Activated naive CD4-positive, alpha-beta T cell treated with anti-CD3 and anti-CD28 coated beads, Interleukin-2, amount 50 U/mL, for 16 hours (primary cell): Measurements from ENCODE around the gene NEMP1.
"Not testable (repeated sequence)": the region's sequence is repeated elsewhere in the genome, so short reads cannot be mapped to it uniquely, and the experiment has no call there.

ENCODE experiments used
- DNase-seq: peaks from one replicate; pipeline ENCODE4 v3.0.0-alpha.2; 2020

NEMP1 gene

GRCh38 chr12:57049890-57050289 is 28.7 kb downstream of the NEMP1 start, which contains the start of gene MYO1A:
Gene MYO1A (minus strand): TSS chr12:57050129. CDS start chr12:57048323, 1,806 bp downstream.
- no peak for DNase-seq

- DNase-seq: no peak
Measured at GRCh38 chr12:57049119-57049446, 29.5 kb downstream of the NEMP1 start.

GRCh38 chr12:57048423-57049118 is 30.0 kb downstream of the NEMP1 start:
- DNase-seq: no peak

GRCh38 chr12:57047981-57048380 is 30.6 kb downstream of the NEMP1 start:
- no peak for DNase-seq

- peak; percentile 18 for DNase-seq
Measured at GRCh38 chr12:57046947-57047890, 31.4 kb downstream of the NEMP1 start.

- DNase-seq: no peak
Measured at GRCh38 chr12:57046086-57046791, 32.4 kb downstream of the NEMP1 start.

- no peak for DNase-seq
Measured at GRCh38 chr12:57044889-57045288, 33.7 kb downstream of the NEMP1 start.

GRCh38 chr12:57044468-57044867 is 34.1 kb downstream of the NEMP1 start:
- DNase-seq: no peak

- DNase-seq: no peak
Measured at GRCh38 chr12:57042695-57043094, 35.9 kb downstream of the NEMP1 start.

GRCh38 chr12:57040750-57041149 is 37.8 kb downstream of the NEMP1 start:
- no peak for DNase-seq

- no peak for DNase-seq
Measured at GRCh38 chr12:57040211-57040610, 38.4 kb downstream of the NEMP1 start.

GRCh38 chr12:57039016-57039798 is 39.4 kb downstream of the NEMP1 start:
- DNase-seq: no peak

GRCh38 chr12:57037264-57037663 is 41.3 kb downstream of the NEMP1 start:
- DNase-seq: no peak

GRCh38 chr12:57033431-57033830 is 45.2 kb downstream of the NEMP1 start:
- no peak for DNase-seq

GRCh38 chr12:57031789-57032188 is 46.8 kb downstream of the NEMP1 start:
- no peak for DNase-seq

- DNase-seq: no peak
Measured at GRCh38 chr12:57031138-57031725, 47.4 kb downstream of the NEMP1 start.

GRCh38 chr12:57029457-57029856 is 49.1 kb downstream of the NEMP1 start:
- no peak for DNase-seq

- no peak for DNase-seq
Measured at GRCh38 chr12:57027805-57028153, 50.8 kb downstream of the NEMP1 start.

- DNase-seq: no peak
Measured at GRCh38 chr12:57027011-57027804, 51.4 kb downstream of the NEMP1 start.

GRCh38 chr12:57025196-57025595 is 53.4 kb downstream of the NEMP1 start:
- no peak for DNase-seq

GRCh38 chr12:57022324-57022723 is 56.3 kb downstream of the NEMP1 start:
- not testable (repeated sequence) for DNase-seq
